A673 (cell line): ENCODE data around the gene SAMD11.
A peak's percentile ranks its signal among the peaks of the same experiment; 100 is the strongest.

Source experiments
- CTCF ChIP-seq: fragments of 300-800, 200-600 bp; sonication (generic); conservative IDR thresholded peaks from 2 replicates; pipeline ENCODE4 v1.5.1; 2017; ENCODE audit warnings: low read depth, mild to moderate bottlenecking, antibody characterized with exemption, low read length, moderate library complexity, mixed read lengths
- EZH2 ChIP-seq: fragments of 200-600 bp; sonication (generic); IDR thresholded peaks from 2 replicates; pipeline ENCODE4 v1.6.1; 2017; ENCODE audit warnings: borderline replicate concordance, low read depth, mild to moderate bottlenecking, mixed read lengths, antibody characterized with exemption, low read length; ENCODE audit not compliant: poor library complexity, severe bottlenecking

GRCh38 chr1:970242-970972 is 46.7 kb downstream of the SAMD11 start:
- no peak for TF ChIP-seq CTCF
- TF ChIP-seq EZH2 = peak; percentile 62
